GM18907 (cell line): ENCODE data around the gene PDE11A.

ENCODE experiments used
- ATAC-seq: cut with Tn5 transposase; IDR thresholded peaks from one replicate; pipeline ENCODE4 v1.9.1; 2021; ENCODE audit warnings: mild to moderate bottlenecking, moderate library complexity; ENCODE audit not compliant: unreplicated experiment

PDE11A gene

DNA sequence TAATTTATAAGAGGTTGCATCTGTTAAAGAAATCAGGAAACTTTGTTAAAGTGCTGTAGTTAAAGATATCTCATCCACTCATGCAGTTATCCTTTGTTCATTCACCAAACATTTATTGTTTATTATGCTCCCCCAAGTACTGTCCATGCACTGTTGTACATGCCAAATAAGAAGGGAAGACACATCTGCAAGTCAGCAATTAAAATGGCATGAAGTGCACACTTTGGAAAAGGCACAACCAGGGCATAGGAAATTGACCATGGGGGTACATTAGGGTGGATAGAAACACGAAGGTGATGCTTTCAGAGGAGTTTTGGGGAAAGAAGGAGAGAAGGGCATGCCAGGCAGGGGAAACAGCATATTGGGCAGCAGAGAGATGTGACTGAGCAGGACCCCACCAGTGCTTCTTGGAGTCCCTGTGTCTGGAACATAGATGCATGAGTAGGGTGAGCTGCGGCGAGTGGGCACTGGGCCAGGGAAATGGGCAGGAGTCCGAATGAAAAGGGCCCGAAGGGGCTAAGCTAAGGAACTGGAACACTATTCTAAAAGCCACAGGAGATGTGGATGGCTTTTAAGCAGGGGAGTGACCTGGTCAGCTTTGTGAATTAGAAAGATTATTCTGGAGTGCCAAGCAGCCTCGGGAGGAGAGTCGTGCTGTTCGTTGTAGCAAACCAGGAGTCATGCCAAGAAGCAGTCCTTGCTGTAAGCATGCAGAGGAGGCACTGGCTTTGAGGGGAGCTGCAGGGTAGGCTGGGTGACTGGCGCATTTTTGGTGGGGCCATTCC is 363.7 kb downstream of the PDE11A start:
- ATAC-seq, result no peak

DNA sequence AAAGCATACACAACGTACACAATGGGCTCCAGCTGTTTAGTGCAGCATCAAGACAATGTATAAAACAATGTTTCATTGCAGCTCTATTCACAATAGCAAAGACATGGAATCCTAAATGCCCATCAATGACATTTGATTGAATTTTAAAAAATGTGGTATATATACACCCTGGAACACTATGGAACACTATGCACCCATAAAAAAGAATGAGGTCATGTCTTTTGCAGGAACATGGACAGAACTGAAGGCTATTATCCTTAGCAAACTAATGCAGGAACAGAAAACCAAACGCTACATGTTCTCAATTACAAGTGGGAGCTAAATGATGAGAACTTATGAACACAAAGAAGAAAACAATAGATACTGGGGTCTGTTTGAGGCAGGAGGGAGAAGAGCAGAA is 364.5 kb downstream of the PDE11A start:
- ATAC-seq, result no peak

DNA sequence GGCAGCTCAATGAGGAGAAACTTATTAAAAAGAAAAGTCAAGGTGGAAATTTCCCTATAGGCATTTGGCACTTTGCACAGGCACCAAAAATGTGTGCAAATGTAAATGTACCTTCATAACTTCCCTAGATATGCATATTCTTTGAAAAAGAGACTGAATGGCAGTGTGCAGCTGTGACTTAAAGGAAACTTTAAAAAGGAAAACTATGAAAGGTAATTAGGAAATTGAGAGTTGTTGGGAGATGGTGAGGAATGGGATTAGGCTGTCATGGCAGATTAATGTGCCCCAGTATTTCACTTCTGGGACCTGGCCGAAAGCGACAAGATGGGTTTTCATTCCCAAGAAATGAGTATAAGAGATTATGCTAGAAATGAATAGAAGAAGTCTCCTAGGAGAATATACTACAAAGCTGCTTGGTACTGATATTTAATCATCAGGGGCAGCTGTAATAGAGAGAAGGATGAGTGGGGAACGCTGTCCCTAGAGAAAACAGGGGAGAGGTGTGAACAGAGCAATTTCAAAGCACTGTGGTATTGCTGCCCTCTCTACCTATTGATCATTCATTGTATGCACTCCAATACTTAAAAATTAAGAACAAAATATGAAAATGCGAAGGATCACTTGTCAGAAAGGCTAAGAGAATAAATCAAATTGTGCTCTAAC is 366.9 kb downstream of the PDE11A start:
- no peak for ATAC-seq

DNA sequence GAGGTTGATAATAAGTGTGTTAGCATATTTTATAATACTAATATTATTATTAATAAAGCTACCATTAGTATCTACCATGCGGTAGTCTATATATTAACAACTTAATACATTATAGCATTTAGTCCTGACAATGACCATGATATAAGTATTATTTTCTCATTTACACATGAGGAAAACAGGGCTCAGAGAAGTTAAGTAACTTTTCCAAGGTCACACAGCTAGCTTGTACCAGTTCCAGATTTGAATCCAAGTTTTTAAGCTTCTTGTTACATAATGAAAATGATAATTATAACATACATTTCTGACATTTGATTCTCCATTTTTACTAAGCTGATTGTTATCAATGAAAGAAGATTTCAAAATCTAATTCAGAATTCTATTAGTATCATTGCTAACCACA is 369.4 kb downstream of the PDE11A start:
- no peak for ATAC-seq

DNA sequence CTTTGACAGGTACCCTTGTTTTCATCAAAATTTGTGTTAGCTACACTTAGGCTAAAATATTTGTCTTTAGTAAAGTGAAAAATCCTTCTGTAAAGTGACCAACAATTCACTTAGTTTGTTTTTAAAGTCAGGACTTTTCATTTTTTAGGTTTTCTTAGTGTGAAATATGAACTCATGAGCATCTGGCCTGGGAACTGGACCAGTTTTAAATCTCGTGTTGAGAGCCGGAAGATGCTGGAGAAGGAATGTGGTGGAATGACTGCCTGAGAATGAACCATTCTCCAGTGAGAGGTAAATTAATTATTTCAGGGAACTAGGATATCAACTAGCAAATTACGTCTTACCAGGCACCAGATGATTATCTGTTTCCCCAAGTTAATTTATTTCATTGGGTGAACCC is 374.3 kb downstream of the PDE11A start:
- ATAC-seq, result no peak

DNA sequence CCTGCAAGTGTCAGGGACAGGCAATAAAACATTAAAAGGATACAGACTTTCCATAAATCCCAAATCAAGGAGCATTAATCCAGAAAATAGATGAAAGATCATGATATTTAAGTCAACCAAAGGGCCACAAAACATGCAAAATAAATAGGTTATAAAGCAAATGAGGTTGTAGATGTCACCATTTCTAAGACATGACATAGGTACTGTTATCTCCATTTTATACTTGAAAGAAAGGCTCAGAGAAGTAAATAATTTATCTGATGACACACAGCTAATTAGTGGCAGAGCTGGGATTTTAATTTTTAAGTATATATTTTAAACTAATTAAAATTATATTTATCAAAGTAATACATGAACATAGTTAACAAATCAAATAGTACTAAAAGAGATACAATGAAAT is 378.2 kb downstream of the PDE11A start:
- no peak for ATAC-seq

DNA sequence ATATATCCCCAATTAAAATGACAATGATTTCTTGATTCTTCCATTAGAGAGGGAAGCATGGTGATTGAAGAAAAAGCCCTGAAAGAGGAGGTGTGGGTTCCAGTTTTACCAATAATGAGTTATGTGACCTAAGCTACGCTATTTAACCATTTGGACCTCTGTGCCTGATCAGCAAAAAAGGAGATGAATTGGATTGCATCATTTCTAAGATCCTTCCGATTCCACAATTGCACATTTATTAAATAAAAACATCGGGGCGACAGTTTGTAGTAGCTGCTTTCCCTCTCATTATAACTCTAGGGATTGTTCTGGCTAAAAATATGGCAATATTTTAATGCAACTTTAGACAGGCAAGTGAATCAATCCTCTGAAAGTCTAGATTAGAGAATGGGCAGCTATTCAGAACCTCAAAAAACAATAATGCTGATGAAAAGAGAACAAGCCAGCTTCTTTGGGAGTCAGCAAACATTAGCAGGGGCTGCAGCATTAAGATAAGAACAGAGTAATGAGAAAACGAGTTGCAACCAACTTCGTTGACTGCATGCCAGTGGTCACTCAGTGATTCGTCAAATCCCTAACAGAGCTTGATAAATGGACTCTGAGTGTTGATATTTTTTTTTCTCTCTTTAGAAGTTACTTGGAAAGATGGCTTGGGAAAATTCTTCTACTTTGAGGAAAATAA is 378.8 kb downstream of the PDE11A start:
- ATAC-seq, result no peak

DNA sequence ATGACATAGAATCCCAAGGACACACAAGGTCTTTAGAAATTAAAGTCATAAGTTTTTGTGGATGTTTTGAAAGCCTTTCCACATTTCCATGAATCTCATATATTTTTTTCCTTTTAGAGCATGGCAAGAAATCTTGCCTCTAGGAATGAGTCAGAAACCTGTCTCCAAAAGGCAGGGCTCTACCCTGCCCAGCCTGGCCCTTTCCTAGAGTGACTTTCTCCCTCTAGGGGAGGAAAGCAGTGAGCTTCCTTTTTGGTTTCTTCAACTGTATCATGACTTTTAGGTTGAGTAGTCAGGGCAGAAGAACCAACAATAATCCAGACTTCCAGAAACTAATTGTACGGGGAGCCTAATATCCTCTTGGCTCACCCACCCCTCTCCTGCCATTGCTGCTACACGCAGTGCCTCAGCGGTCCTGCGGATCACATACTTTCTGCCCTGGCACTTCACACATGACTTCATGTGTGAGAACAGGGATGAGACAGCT is 379.8 kb downstream of the PDE11A start:
- no peak for ATAC-seq

DNA sequence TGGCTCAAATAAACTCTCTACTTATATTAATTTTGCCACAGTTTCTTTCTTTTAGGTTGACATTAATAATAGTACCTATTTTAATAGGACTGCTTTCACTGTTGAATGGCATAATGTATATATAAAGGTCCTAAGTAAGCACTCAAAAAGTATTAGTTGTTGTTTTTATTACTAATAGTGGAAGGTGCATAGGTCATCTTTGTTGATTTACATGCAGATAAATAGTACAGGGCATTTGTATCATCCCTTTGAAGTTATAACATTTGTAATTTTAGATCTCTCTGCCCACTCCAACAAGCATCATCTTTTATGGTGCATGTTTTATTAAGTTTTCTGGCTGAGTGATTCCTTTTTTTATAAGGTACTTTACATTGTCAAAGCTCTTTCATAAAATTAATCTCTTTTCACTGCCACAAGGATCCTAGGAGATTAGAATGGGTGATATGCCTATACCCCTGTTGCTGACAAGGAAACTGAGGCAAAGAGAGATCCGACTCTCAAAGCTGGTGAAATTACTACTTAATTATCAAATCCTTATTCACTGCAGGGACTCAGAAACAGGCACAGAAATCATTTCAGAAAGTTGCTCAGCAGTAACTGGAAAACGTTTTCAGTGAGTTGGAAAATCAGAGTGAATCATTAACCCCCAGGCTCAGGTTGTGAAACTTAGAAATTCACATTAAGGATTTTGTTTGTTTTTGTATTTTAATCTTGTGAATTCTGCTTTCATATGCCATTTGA is 380.4 kb downstream of the PDE11A start:
- ATAC-seq, result no peak

DNA sequence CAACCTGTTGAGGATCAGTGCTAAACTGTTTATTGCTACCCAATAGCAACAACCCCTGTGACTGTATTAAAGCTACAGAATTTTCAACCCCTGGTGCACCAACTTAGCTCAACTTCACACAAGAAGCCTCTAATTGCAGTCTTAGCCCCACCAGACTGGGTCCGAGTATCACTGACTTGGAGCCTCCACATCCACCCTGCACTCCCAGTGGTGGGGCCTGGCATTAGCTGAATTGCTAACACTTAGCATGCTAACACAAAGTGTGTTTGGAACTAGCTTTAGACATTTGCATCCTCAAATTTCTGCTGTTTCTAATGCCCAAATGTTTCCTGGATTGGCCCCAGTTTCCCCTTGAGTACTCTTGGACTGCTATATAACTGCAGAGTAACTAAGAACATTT is 381.4 kb downstream of the PDE11A start:
- ATAC-seq, result no peak

DNA sequence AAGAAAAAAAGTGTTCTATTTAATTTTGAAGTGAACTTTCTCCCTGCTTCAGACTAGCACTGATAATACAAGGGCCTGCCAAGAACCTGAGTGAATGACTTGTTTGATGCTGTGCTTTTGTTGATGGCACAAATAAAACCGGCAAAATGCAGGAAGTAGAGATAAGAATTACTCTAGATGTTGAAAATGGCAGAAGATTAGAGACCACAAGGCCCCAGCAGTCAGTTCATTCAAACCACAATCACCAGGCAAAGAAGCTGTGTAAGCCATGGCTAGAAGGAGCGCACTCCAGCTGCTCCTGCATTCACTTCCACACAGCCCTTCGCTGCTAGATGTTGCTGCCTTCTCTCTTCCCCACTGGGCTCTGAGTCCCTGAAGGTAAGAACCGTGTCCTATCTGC is 383.0 kb downstream of the PDE11A start:
- no peak for ATAC-seq

DNA sequence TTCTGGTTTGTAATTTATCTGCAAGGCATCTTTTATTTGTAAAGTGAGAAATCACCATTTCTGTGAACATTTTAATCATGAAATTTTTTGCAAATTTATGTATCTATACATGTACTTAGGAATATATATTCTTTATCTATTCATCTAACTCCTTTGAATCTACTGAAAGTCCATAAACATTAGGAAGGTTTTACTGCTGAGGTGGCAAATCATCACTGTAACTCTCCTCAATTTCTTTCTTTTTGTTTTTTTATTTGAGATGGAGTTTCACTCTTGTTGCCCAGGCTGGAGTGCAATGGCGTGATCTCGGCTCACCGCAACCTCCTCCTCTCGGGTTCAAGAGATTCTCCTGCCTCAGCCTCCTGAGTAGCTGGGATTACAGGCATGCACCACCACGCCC is 383.7 kb downstream of the PDE11A start:
- ATAC-seq, result no peak

DNA sequence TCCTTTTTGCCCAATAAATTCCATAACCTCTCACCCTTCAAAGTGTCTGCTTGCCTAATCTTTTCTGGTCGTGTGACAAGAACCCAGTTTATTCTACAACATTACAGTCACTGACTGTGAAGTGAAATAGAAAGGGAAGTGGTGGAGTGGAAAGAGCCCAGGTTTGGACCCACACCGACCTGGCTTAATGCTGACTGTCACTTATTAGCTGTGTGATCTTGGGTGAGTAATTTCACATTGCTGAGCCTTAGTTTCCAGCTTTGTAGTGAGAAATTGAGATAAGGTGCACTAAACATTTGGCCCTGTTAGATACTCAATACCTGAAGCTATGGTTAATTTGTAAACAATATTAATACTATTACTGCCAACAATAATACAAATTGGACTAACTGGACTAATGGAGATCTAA is 388.9 kb downstream of the PDE11A start:
- ATAC-seq, result no peak

DNA sequence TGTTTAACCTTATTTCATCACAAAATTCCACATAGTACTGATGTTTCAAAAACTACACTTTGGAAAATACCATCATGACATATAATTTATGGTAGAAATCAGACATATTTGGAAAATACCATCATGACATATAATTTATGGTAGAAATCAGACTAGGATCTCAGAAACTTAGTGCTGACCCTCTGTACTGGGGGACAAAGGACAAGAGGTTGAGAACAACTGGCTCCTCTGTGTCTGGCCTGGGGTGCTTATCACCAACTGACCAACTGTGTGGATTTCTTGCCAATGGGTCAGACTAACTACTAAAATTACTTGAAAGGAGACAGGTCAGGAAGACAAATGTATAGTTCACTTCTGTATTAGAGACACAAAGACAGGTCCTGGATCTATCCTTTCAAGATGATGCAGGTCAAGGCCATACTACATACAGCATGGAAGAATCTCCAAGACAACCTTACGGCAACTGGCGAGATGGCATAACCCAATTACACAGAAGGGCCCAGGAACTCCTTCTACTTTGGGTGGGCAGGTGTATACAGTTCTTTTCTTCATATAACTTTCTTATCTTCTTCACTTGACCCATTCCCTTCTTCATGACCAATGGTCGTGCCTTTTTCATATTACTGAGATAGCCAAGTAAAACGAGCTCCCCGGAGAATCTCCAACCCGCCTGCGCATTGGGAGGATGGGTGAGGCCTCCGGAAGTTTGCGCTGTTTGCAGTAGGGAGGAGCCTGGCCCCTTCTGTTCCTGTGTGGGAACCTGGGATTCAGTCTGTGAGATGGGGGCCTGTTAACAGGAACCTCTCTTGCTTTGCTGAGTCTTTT is 389.5 kb downstream of the PDE11A start:
- no peak for ATAC-seq

DNA sequence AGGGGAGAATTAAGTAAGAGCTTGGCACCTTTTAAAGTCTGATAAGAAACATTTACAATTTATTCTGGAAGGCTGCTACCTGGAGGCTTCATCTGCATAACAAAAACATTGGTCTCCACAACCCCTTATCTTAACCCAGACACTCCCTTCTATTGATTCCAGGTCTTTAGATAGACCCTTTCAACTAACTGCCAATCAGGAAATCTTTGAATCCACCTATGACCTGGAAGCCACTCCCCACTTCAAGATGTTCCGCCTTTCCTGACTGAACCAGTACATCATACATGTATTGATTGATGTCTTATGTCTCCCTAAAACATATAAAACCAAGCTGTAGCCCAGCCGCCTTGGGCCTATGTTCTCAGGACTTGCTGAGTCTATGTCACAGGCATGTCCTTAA is 390.6 kb downstream of the PDE11A start:
- ATAC-seq, result no peak

DNA sequence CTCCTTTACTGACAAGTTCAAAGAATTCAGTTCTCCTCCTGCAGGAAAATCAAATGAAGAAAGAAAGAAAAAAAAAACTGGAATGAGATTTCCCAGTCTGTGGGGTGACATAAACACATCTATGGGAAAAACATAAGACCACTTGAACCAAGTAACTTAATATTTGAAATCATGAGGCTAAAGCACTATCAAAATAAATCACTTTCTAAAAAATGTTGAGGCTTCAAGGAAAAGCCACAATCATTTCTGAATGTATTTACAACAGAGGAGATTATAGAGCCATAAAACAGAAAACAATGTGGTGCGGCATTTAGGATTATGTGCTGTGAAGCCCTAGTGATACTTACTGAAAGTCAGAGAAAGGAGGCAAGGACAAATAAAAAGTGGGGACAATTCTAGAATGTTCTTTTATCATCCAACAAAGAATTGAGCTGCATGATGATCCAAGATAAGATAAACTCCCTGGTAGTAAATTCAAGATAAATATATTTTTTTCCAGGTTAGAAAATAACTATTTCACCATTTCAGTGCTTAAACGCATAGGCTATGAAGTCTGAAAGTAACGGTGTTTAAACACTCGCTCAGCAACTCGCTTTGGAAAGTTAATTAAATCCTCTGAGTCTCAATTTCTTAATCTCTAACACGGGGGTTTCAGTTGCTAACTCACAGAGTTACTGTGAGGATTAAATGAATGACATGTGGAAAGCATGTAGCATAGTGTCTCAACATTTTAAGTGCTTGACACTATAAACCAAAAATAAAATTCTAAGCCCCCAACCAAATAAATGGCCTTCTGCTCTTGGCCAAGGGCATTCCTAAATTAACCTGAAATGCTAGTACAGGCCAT is 391.5 kb downstream of the PDE11A start:
- ATAC-seq, result no peak

DNA sequence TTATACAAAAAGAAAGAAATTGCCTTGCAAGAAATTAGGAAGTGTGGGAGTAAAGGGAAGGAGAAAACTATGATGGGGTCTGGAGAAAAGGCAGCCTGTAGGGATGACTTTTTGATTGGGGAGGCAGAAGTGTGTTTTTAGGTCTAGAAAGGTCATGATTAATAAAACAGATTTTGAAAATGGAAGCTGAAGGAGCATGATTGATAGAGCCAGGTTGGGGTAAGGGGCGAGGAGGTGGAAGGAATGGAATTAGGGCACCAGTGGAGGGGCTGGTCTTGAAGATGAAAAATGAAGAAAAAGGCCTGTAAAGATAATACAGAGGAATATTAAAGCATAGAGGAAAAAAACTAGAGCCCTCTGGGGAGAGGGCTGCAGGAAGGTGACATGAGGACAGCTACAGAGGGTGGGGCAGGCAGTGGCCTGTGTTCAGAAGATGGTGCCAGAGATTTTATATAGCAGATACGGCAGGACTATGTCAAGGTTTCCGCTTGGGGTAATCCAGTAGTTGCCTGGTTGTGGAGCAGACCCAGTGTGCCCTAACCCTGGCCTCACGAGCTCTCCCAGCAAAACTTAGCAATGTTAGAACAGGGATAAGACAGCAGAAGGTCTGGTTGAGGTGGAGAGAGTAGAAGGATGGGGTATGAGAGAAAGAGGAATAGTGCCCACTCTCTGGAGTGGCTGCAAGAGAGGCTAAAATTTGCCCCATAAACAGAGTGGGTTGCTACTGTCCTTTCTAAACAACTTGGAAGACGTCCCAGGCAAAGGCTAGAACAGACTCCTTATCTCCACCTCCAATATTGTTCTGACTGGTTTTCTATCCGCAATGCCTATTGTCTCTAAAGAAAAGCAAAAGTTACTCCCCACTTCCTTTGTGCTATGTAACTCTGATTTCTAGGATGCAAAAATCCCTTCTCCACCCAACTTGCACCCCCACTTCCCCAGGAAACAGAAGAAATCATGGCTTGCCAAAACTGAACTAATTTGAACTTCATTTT is 392.7 kb downstream of the PDE11A start:
- ATAC-seq, result no peak

DNA sequence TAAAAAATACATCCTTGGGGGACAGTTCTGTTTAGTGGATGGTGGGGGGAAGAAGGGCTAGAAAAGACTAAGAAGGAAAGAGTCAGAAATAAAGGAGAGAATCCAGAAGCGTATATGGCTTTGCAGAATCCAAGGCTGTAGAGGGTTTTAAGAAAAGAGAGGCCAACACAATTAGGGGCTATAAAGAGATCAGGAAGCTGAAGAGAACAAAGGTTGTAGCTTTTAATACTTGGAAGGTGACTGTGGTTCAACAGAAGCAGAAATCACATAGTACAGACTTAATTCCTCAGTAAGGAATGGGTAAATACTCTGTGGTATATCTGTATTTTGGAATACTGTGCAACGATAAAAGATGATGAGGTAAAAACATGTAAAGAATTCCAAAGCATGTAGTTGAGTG is 393.6 kb downstream of the PDE11A start:
- ATAC-seq, result no peak
